GM21723 (cell line): Measurements from ENCODE around the gene CACNA1H.

Experiments
- ATAC-seq: cut with Tn5 transposase; IDR thresholded peaks from one replicate; pipeline ENCODE4 v1.9.1; 2021; ENCODE audit warnings: mild to moderate bottlenecking, moderate library complexity; ENCODE audit not compliant: unreplicated experiment

The CACNA1H gene

GRCh38 chr16:1171001-1171400, 18.1 kb downstream of the CACNA1H start:
- ATAC-seq, result no peak

GRCh38 chr16:1171854-1172428, 19.0 kb downstream of the CACNA1H start:
- no peak for ATAC-seq

GRCh38 chr16:1172651-1173050, 19.7 kb downstream of the CACNA1H start:
- no peak for ATAC-seq

- ATAC-seq, result no peak
These were observed 21.0 kb downstream of the CACNA1H start for GRCh38 chr16:1173788-1174451.

- no peak for ATAC-seq
These were observed 21.8 kb downstream of the CACNA1H start for GRCh38 chr16:1174477-1175357.

- no peak for ATAC-seq
These were observed 22.8 kb downstream of the CACNA1H start for GRCh38 chr16:1175566-1176279.

- ATAC-seq, result no peak
These were observed 23.5 kb downstream of the CACNA1H start for GRCh38 chr16:1176280-1176897.

- no peak for ATAC-seq
These were observed 24.1 kb downstream of the CACNA1H start for GRCh38 chr16:1177053-1177452.

- no peak for ATAC-seq
These were observed 24.8 kb downstream of the CACNA1H start for GRCh38 chr16:1177750-1178149.

- ATAC-seq, result no peak
These were observed 25.5 kb downstream of the CACNA1H start for GRCh38 chr16:1178295-1178910.

- ATAC-seq, result no peak
These were observed 27.9 kb downstream of the CACNA1H start for GRCh38 chr16:1180549-1181403.

- no peak for ATAC-seq
These were observed 28.8 kb downstream of the CACNA1H start for GRCh38 chr16:1181404-1182315.

GRCh38 chr16:1182316-1182671, 29.4 kb downstream of the CACNA1H start:
- ATAC-seq, result no peak

- ATAC-seq, result no peak
These were observed 30.3 kb downstream of the CACNA1H start for GRCh38 chr16:1182950-1183907.

- ATAC-seq, result no peak
These were observed 31.4 kb downstream of the CACNA1H start for GRCh38 chr16:1184156-1184868.

GRCh38 chr16:1184980-1185379, 32.1 kb downstream of the CACNA1H start:
- ATAC-seq, result no peak
